HEK293 (cell line): ENCODE results near the gene WWOX.

Experiments
- CTCF ChIA-PET: fragments of 350-600 bp; formaldehyde crosslinking; extraction: SDS; loops from one replicate; lab custom pipeline; 2021; ENCODE audit warnings: antibody characterized with exemption; lab: Yijun Ruan, JAX
- POLR2A ChIA-PET: fragments of 300-600 bp; formaldehyde crosslinking; extraction: SDS; loops from one replicate; lab custom pipeline; 2020; ENCODE audit warnings: antibody characterized with exemption, inconsistent platforms; lab: Yijun Ruan, JAX
- H3K27ac ChIP-seq: fragments of 200-500 bp; sonication (Bioruptor generic); 2 replicates; pipeline ENCODE4 v1.5.1; 2014; ENCODE audit warnings: low read depth, low read length, control low read depth, inconsistent platforms; ENCODE audit errors: extremely low read depth
- H3K36me3 ChIP-seq, 2 experiments: fragments of 200-500 bp in 1 of 2; sonication (Bioruptor generic) in 1 of 2; 1 replicate in 1 of 2; 2 replicates in 1 of 2; pipeline ENCODE4 v1.5.1; 2014 to 2017; ENCODE audit warnings: inconsistent platforms in 2 of 2, low read length in 2 of 2; ENCODE audit not compliant: control insufficient read depth in 2 of 2, insufficient read depth in 1 of 2
- H3K4me1 ChIP-seq: fragments of 200-500 bp; sonication (Bioruptor generic); 2 replicates; pipeline ENCODE4 v1.5.1; 2014; ENCODE audit warnings: mild to moderate bottlenecking, low read length, inconsistent platforms; ENCODE audit not compliant: control insufficient read depth, insufficient read depth
- H3K4me3 ChIP-seq: 2 replicates; pipeline ENCODE4 v1.5.1; 2011; ENCODE audit warnings: low read depth, mild to moderate bottlenecking, control low read depth, low read length, moderate library complexity
- H3K9me3 ChIP-seq: fragments of 200-500 bp; sonication (Bioruptor generic); 2 replicates; pipeline ENCODE4 v1.5.1; 2014; ENCODE audit warnings: low read depth, low read length, inconsistent platforms; ENCODE audit not compliant: control insufficient read depth, insufficient read depth
- BCL11B ChIP-seq: fragments of 450-650 bp; formaldehyde crosslinking; IDR thresholded peaks from 2 replicates; pipeline ENCODE4 v1.5.1; 2016; ENCODE audit warnings: low read depth, missing biosample characterization, missing genetic modification characterization
- CTCF ChIP-seq: fragments of 450-650 bp; formaldehyde crosslinking; IDR thresholded peaks from 2 replicates; pipeline ENCODE4 v1.5.1; 2016; ENCODE audit warnings: missing biosample characterization, missing genetic modification characterization
- FEZF1 ChIP-seq: fragments of 450-650 bp; formaldehyde crosslinking; IDR thresholded peaks from 2 replicates; pipeline ENCODE4 v1.5.1; 2016; ENCODE audit warnings: missing biosample characterization, missing genetic modification characterization
- GLI4 ChIP-seq: fragments of 450-650 bp; formaldehyde crosslinking; IDR thresholded peaks from 2 replicates; pipeline ENCODE4 v1.5.1; 2016; ENCODE audit warnings: missing biosample characterization, missing genetic modification characterization
- PRDM1 ChIP-seq: fragments of 450-650 bp; formaldehyde crosslinking; IDR thresholded peaks from 2 replicates; pipeline ENCODE4; 2016; ENCODE audit warnings: missing biosample characterization, missing genetic modification characterization
- SETDB1 ChIP-seq: IDR thresholded peaks from one replicate; pipeline ENCODE4 v1.6.1; 2017; ENCODE audit warnings: mild to moderate bottlenecking, low read length, moderate library complexity, mixed read lengths; ENCODE audit not compliant: insufficient read length
- ZBTB26 ChIP-seq: fragments of 450-650 bp; formaldehyde crosslinking; optimal IDR thresholded peaks from 2 replicates; pipeline ENCODE3; 2016; ENCODE audit warnings: missing biosample characterization, mild to moderate bottlenecking, missing genetic modification characterization
- ZNF138 ChIP-seq: fragments of 450-650 bp; formaldehyde crosslinking; IDR thresholded peaks from 2 replicates; pipeline ENCODE4 v1.5.1; 2016; ENCODE audit warnings: missing biosample characterization, missing genetic modification characterization, borderline replicate concordance
- ZNF169 ChIP-seq: fragments of 450-650 bp; formaldehyde crosslinking; IDR thresholded peaks from 2 replicates; pipeline ENCODE4 v1.5.1; 2016; ENCODE audit warnings: missing biosample characterization, missing genetic modification characterization
- ZNF2 ChIP-seq: fragments of 450-650 bp; formaldehyde crosslinking; IDR thresholded peaks from 2 replicates; pipeline ENCODE4 v1.5.1; 2016; ENCODE audit warnings: missing biosample characterization, missing genetic modification characterization
- ZNF292 ChIP-seq: fragments of 450-650 bp; formaldehyde crosslinking; IDR thresholded peaks from 2 replicates; pipeline ENCODE4 v1.5.1; 2016; ENCODE audit warnings: low read depth, missing biosample characterization, missing genetic modification characterization, borderline replicate concordance
- ZNF350 ChIP-seq: fragments of 450-650 bp; formaldehyde crosslinking; IDR thresholded peaks from 2 replicates; pipeline ENCODE4 v1.5.0; 2017; ENCODE audit warnings: missing biosample characterization, mild to moderate bottlenecking, missing genetic modification characterization
- ZNF488 ChIP-seq: fragments of 450-650 bp; formaldehyde crosslinking; IDR thresholded peaks from 2 replicates; pipeline ENCODE4 v1.5.1; 2016; ENCODE audit warnings: missing biosample characterization, missing genetic modification characterization
- ZNF549 ChIP-seq: fragments of 450-650 bp; IDR thresholded peaks from 2 replicates; pipeline ENCODE4 v1.5.1; 2018; ENCODE audit warnings: missing biosample characterization, missing genetic modification characterization, mild to moderate bottlenecking, inconsistent platforms, moderate library complexity
- ZNF561 ChIP-seq: fragments of 450-650 bp; IDR thresholded peaks from 2 replicates; pipeline ENCODE4 v1.5.1; 2018; ENCODE audit warnings: missing biosample characterization, missing genetic modification characterization, borderline replicate concordance
- ZNF623 ChIP-seq: fragments of 450-650 bp; formaldehyde crosslinking; IDR thresholded peaks from 2 replicates; pipeline ENCODE4 v1.5.1; 2016; ENCODE audit warnings: missing biosample characterization, missing genetic modification characterization

Gene WWOX

DNA sequence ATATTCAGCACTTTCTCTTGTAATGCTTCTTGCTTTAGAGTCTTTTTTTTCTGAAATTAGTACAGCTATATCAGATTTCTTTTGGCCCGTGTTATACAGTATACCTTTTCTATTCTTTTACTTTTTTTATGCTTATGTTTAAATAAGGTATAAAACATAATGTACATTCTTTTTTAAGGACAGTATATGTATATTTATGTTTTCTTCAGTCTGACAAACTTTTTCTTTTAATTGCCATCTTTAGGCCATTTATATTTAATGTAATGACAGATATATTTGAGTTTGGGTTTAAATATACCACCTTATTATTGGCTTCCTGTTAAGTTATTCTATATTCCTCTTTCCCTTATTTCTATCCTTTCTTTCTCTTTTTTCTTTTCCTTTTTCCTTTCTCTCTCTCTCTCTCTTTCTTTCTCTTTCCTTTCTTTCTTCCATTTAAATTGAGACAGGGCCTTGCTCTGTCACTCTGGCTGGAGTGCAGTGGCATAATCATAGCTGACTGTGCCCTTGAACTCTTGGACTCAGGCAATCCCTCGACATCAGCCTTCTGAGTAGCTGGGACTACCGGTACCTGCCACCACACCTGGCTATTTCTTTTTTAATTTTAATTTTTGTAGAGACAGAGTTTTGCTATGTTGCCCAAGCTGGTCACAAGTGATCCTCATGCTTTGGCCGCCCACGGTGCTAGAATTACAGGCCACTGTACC lies 61.7 kb downstream of the WWOX start:
- no peaks in the 10 kb centered on the region for H3K4me1 ChIP-seq
- H3K4me3 ChIP-seq = no peak overlapping the region
- no peaks in the 10 kb centered on the region for H3K36me3 ChIP-seq
- H3K9me3 ChIP-seq = no peaks in the 10 kb centered on the region
- POLR2A ChIA-PET = no interaction called here
- CTCF ChIA-PET = no interaction called here
- H3K27ac ChIP-seq = no peak overlapping the region
- TF ChIP-seq PRDM1 (tag by site-specific recombination) (peak; percentile 76), ZNF561 (no peak), SETDB1 (peak; percentile 68), GLI4 (tag by site-specific recombination) (no peak), ZNF623 (no peak), ZNF138 (tag by site-specific recombination) (no peak), ZNF292 (no peak), ZNF2 (tag by site-specific recombination) (no peak), ZBTB26 (no peak)

DNA sequence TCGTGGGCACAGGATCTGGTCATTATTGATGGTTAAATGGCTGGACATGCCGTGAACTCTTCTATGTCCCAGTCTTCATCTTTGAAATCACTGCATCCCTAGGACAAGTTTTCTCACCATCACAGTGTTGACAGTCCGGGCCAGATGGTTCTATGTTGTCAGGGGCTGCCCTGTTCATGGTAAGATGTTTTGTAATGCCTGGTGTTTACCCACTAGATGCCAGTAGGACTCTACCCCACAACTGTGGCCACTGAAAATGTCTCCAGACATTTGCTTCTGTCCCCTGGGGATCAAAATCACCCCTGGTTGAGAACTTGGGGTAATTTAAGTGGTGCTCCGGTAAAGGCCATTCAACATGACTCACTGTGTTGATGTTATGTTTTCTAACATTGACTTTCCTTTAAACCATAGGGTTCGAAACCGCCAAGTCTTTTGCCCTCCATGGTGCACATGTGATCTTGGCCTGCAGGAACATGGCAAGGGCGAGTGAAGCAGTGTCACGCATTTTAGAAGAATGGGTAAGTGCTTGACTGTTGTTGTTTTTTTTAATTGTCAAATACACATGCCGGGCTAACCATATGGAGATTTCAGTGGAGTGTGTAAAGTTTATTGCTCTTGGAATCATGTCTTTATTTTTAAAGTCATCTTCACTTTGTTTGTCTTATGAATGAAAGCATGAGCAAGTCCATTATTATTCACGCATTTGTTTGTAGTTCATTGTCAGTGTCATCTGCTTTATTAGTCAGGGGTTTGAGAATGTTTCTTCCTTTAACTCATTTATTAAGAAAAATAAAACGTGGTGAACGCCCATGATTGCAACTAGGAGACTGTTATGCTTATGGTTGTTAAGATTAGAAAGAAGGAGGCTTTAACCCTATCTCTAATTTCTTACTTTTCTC lies 64.6 kb downstream of the WWOX start:
- H3K36me3 ChIP-seq = peaks cover 0 to 11% of the 10 kb centered on the region in 2 experiments; a peak in 1 of 3 replicates
- no peak overlapping the region for H3K4me3 ChIP-seq
- CTCF ChIA-PET = no interaction called here
- H3K4me1 ChIP-seq = no peaks in the 10 kb centered on the region
- TF ChIP-seq ZNF169 (tag by site-specific recombination) (no peak), CTCF (tag by site-specific recombination) (0 out of 2 replicates have a peak, but pooled peaks have one; percentile 8), ZNF549 (tag by site-specific recombination) (peak; percentile 83), FEZF1 (tag by site-specific recombination) (no peak)
- POLR2A ChIA-PET = no interaction called here
- H3K27ac ChIP-seq = no peak overlapping the region
- no peaks in the 10 kb centered on the region for H3K9me3 ChIP-seq

DNA sequence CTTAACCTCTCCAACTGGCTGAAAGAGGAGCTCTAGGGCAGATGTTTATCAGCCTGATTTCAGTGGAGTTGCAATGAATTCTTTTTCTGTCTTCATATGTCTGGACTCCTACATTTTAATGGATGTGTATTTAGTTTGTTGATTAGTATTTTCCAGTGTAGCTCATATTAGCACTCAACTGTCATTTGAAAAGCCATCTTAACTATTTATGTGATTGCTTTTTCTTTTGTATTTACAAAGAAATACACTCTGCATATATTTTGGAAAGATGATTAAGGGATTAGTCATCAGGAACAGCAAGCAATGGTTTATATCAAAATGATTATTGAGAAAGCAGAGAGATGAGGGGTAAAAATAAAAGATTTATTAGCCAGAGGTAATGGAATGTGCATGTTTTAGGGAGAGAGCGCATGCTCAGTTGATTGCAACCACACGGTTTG lies 71.1 kb downstream of the WWOX start:
- Histone ChIP-seq H3K27ac (no peak overlapping the region), H3K4me1 (no peaks in the 10 kb centered on the region), H3K9me3 (no peaks in the 10 kb centered on the region), H3K36me3 (peaks cover 0 to 11% of the 10 kb centered on the region in 2 experiments; a peak in 1 of 3 replicates), H3K4me3 (no peak overlapping the region)
- no peak for TF ChIP-seq ZNF488
- TF ChIP-seq ZNF350 (tag by site-specific recombination) = no peak
- no peak for TF ChIP-seq BCL11B
- TF ChIP-seq ZNF549 (tag by site-specific recombination) = no peak
- ChIA-PET CTCF (no interaction called here), POLR2A (no interaction called here)
